GM12873 (cell line): Measurements from ENCODE around the gene NAALADL2.

Experiments
- CTCF ChIP-seq: IDR thresholded peaks from 2 replicates; pipeline ENCODE4 v1.5.1; 2012; ENCODE audit warnings: low read depth, mild to moderate bottlenecking, moderate library complexity, low read length, control low read depth; ENCODE audit not compliant: insufficient read depth; ENCODE audit errors: missing control alignments

NAALADL2 gene

GRCh38 chr3:175434561-175434960 lies 575.4 kb downstream of the NAALADL2 start:
- TF ChIP-seq CTCF: no peak

GRCh38 chr3:175443682-175444081 lies 584.5 kb downstream of the NAALADL2 start:
- TF ChIP-seq CTCF: no peak

GRCh38 chr3:175445741-175446140 lies 586.6 kb downstream of the NAALADL2 start:
- TF ChIP-seq CTCF: no peak

GRCh38 chr3:175447521-175447920 lies 588.4 kb downstream of the NAALADL2 start:
- TF ChIP-seq CTCF: no peak

- no peak for TF ChIP-seq CTCF
These were observed 594.2 kb downstream of the NAALADL2 start for GRCh38 chr3:175453361-175453760.

GRCh38 chr3:175456466-175456865 lies 597.3 kb downstream of the NAALADL2 start:
- TF ChIP-seq CTCF: no peak

- no peak for TF ChIP-seq CTCF
These were observed 598.2 kb downstream of the NAALADL2 start for GRCh38 chr3:175457301-175457700.

- no peak for TF ChIP-seq CTCF
These were observed 605.2 kb downstream of the NAALADL2 start for GRCh38 chr3:175464362-175464761.
